WERI-Rb-1 (cell line): ENCODE results near the gene ZNF630.
"Not testable (repeated sequence)": the region's sequence is repeated elsewhere in the genome, so short reads cannot be mapped to it uniquely, and the experiment has no call there.

Experiments used
- DNase-seq: peaks from one replicate; pipeline ENCODE4 v3.0.0-alpha.2; 2020
- H3K27ac ChIP-seq: fragments of 250-450 bp; sonication (Bioruptor Pico); 2 replicates; pipeline ENCODE4 v1.5.1; 2020; ENCODE audit warnings: mild to moderate bottlenecking, moderate library complexity
- H3K27me3 ChIP-seq: fragments of 250-450 bp; sonication (Bioruptor Pico); 2 replicates; pipeline ENCODE4 v1.5.1; 2021; ENCODE audit warnings: mild to moderate bottlenecking, low read depth, moderate library complexity; ENCODE audit not compliant: insufficient read depth, severe bottlenecking
- H3K36me3 ChIP-seq: fragments of 250-450 bp; sonication (Bioruptor Pico); 2 replicates; pipeline ENCODE4 v1.5.1; 2020; ENCODE audit warnings: mild to moderate bottlenecking, moderate library complexity
- H3K4me3 ChIP-seq: 2 replicates; pipeline ENCODE4 v1.5.1; 2011; ENCODE audit warnings: low read depth, mild to moderate bottlenecking, control low read depth, low read length
- H3K9me3 ChIP-seq: fragments of 250-450 bp; sonication (Bioruptor Pico); 2 replicates; pipeline ENCODE4 v1.5.1; 2021; ENCODE audit warnings: mild to moderate bottlenecking, moderate library complexity; ENCODE audit not compliant: severe bottlenecking
- TF ChIP-seq, protein P1 (sequence below): IDR thresholded peaks from 2 replicates; pipeline ENCODE4 v1.5.1; 2011; ENCODE audit warnings: low read depth, mild to moderate bottlenecking, control low read depth, inconsistent platforms, low read length

Gene ZNF630

GRCh38 chrX:48071064-48071985 lies at the start of gene ZNF630:
TSS of gene ZNF630 (minus strand) at chrX:48071640. CDS start at chrX:48066886, 4,754 bp downstream.
- peak within 1 kb of the TSS; percentile 97 for H3K4me3 ChIP-seq
- TF ChIP-seq, protein P1, sequence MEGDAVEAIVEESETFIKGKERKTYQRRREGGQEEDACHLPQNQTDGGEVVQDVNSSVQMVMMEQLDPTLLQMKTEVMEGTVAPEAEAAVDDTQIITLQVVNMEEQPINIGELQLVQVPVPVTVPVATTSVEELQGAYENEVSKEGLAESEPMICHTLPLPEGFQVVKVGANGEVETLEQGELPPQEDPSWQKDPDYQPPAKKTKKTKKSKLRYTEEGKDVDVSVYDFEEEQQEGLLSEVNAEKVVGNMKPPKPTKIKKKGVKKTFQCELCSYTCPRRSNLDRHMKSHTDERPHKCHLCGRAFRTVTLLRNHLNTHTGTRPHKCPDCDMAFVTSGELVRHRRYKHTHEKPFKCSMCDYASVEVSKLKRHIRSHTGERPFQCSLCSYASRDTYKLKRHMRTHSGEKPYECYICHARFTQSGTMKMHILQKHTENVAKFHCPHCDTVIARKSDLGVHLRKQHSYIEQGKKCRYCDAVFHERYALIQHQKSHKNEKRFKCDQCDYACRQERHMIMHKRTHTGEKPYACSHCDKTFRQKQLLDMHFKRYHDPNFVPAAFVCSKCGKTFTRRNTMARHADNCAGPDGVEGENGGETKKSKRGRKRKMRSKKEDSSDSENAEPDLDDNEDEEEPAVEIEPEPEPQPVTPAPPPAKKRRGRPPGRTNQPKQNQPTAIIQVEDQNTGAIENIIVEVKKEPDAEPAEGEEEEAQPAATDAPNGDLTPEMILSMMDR: no peak
- DNase-seq: peak; percentile 88
- H3K36me3 ChIP-seq: no peaks in the 10 kb centered on the region
- H3K27ac ChIP-seq: peak within 1 kb of the TSS; percentile 93
- H3K27me3 ChIP-seq: no peaks in the 10 kb centered on the region
- no peaks in the 10 kb centered on the region for H3K9me3 ChIP-seq

DNA sequence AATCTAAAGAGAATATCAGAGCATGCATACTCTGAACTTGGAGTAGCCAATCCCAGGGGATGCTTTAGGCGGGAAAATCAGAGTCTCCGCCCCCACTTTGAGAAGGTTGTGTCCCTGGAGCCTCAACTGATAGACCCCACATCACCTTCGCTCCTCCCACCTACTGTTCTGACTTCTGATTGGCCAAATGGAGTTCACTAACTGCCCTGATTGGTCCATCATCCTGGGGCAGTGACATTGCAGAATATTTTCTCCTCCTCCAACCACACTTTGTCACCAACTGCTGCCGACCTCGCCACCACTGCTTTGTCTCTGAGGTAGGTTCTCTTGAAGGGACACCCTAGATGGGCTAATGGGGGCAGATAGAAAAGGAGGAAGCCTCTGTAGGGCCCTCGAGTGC lies 36.3 kb upstream of the ZNF630 start:
- H3K36me3 ChIP-seq: no peaks in the 10 kb centered on the region
- TF ChIP-seq, protein P1: no peak
- DNase-seq: no peak
- H3K9me3 ChIP-seq: peaks cover 2% of the 10 kb centered on the region
- H3K4me3 ChIP-seq: no peak overlapping the region
- no peaks in the 10 kb centered on the region for H3K27me3 ChIP-seq
- no peak overlapping the region for H3K27ac ChIP-seq

GRCh38 chrX:48102874-48103374 lies 31.5 kb upstream of the ZNF630 start:
- DNase-seq: no peak
- Histone ChIP-seq H3K36me3 (no peaks in the 10 kb centered on the region), H3K27me3 (no peaks in the 10 kb centered on the region), H3K4me3 (no peak overlapping the region), H3K9me3 (no peaks in the 10 kb centered on the region), H3K27ac (no peak overlapping the region)
- TF ChIP-seq, protein P1: no peak

DNA sequence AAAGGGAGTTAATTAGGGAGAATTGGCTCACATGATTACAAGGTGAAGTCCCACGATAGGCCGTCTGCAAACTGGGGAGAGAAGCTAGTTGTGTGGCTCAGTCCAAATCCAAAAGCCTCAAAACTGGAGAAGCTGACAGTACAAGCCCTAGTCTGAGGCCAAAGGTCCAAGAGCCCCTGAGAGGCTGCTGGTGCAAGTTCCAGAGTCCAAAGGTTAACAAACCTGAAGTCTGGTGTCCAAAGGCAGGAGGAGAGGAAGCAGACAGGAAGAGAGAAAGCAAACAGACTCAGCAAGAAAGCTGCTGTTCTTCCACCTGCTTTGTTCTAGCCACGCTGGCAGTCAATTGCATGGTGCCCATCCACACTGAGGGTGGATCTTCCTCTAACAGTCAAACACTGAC lies 30.0 kb upstream of the ZNF630 start:
- TF ChIP-seq, protein P1: no peak
- no peaks in the 10 kb centered on the region for H3K9me3 ChIP-seq
- no peak overlapping the region for H3K27ac ChIP-seq
- H3K4me3 ChIP-seq: no peak overlapping the region
- no peaks in the 10 kb centered on the region for H3K36me3 ChIP-seq
- H3K27me3 ChIP-seq: no peaks in the 10 kb centered on the region
- DNase-seq: no peak

DNA sequence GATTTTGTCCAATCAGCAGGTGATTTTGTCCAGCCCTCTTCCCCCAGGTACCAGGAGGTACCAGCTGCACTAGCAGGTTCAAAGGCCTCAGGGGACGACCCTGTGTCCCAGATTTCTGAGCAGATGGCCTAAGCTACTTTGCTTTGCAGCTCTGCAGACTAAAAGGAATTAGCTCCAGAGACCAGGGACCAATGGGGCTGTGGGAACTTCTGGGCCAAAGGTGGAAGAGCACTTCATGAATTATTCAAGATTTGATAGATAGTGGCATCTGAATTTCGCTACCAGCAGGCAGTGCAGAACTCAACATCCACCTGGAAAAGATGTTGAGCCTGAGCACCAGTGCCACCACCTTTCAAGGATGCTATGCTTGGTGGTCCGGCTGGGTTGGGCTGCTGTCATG lies 21.1 kb upstream of the ZNF630 start:
- H3K9me3 ChIP-seq, H3K27me3 ChIP-seq, H3K36me3 ChIP-seq, H3K4me3 ChIP-seq: not testable (repeated sequence)
- H3K27ac ChIP-seq: peak overlapping the region; percentile 81
- peak; percentile 87 for DNase-seq

- DNase-seq: no peak
- Histone ChIP-seq H3K4me3 (no peak overlapping the region), H3K27ac (no peak overlapping the region), H3K9me3 (no peaks in the 10 kb centered on the region), H3K27me3 (no peaks in the 10 kb centered on the region), H3K36me3 (no peaks in the 10 kb centered on the region)
- TF ChIP-seq, protein P1: no peak
Measured at GRCh38 chrX:48090123-48090522, 18.7 kb upstream of the ZNF630 start.
